Parathyroid adenoma (tissue), 2 donors: ENCODE measurements around the gene GPRIN3.

Experiments used
- H2AFZ ChIP-seq: fragments of 300-600 bp; sonication (generic); one replicate; pipeline ENCODE4 v1.7.0; 2017; ENCODE audit warnings: antibody characterized with exemption, mild to moderate bottlenecking
- H3K27ac ChIP-seq: fragments of 300-600 bp; sonication (generic); one replicate; pipeline ENCODE4 v1.7.0; 2017
- H3K27me3 ChIP-seq: fragments of 300-600 bp; sonication (generic); one replicate; pipeline ENCODE4 v1.7.0; 2017; ENCODE audit warnings: low read length; ENCODE audit not compliant: control insufficient read depth, insufficient read depth
- H3K36me3 ChIP-seq: fragments of 300-600 bp; sonication (generic); one replicate; pipeline ENCODE4 v1.7.0; 2017; ENCODE audit warnings: low read length; ENCODE audit not compliant: control insufficient read depth, insufficient read depth
- H3K4me1 ChIP-seq: fragments of 300-600 bp; sonication (generic); one replicate; pipeline ENCODE4 v1.7.0; 2017; ENCODE audit warnings: control low read depth
- H3K4me2 ChIP-seq: fragments of 300-600 bp; sonication (generic); one replicate; pipeline ENCODE4 v1.7.0; 2017; ENCODE audit warnings: low read length
- H3K4me3 ChIP-seq: fragments of 300-600 bp; sonication (generic); one replicate; pipeline ENCODE4 v1.7.0; 2017; ENCODE audit warnings: low read depth, low read length
- H3K79me2 ChIP-seq: fragments of 300-600 bp; sonication (generic); one replicate; pipeline ENCODE4 v1.7.0; 2017; ENCODE audit warnings: control low read depth
- H3K9ac ChIP-seq: fragments of 300-600 bp; sonication (generic); one replicate; pipeline ENCODE4 v1.7.0; 2017; ENCODE audit warnings: mild to moderate bottlenecking
- H3K9me3 ChIP-seq: fragments of 300-600 bp; sonication (generic); one replicate; pipeline ENCODE4 v1.7.0; 2017; ENCODE audit warnings: low read length; ENCODE audit not compliant: control insufficient read depth
- CTCF ChIP-seq: fragments of 300-600 bp; sonication (generic); IDR thresholded peaks from one replicate; pipeline ENCODE4 v1.7.0; 2017; ENCODE audit warnings: antibody characterized with exemption, mild to moderate bottlenecking
- donor health status: primary hyperparathyroidism.

GPRIN3 gene

GRCh38 chr4:89336818-89337420 is 29.3 kb upstream of the GPRIN3 start:
- Histone ChIP-seq H3K27me3 (no peaks in the 10 kb centered on the region), H3K79me2 (no peaks in the 10 kb centered on the region), H3K27ac (no peak overlapping the region), H3K9me3 (no peaks in the 10 kb centered on the region), H3K4me2 (no peak overlapping the region), H3K36me3 (no peaks in the 10 kb centered on the region), H3K4me1 (no peaks in the 10 kb centered on the region), H3K9ac (no peak overlapping the region), H3K4me3 (no peak overlapping the region), H2AFZ (no peak overlapping the region)
- no peak for TF ChIP-seq CTCF

GRCh38 chr4:89334830-89335229 is 27.2 kb upstream of the GPRIN3 start:
- Histone ChIP-seq H3K4me2 (no peak overlapping the region), H3K79me2 (no peaks in the 10 kb centered on the region), H3K4me3 (no peak overlapping the region), H3K9ac (no peak overlapping the region), H2AFZ (no peak overlapping the region), H3K27ac (no peak overlapping the region), H3K27me3 (no peaks in the 10 kb centered on the region), H3K4me1 (no peaks in the 10 kb centered on the region), H3K36me3 (no peaks in the 10 kb centered on the region), H3K9me3 (no peaks in the 10 kb centered on the region)
- no peak for TF ChIP-seq CTCF

GRCh38 chr4:89334311-89334710 is 26.7 kb upstream of the GPRIN3 start:
- Histone ChIP-seq H3K36me3 (no peaks in the 10 kb centered on the region), H3K9ac (no peak overlapping the region), H3K27me3 (no peaks in the 10 kb centered on the region), H3K9me3 (no peaks in the 10 kb centered on the region), H3K4me3 (no peak overlapping the region), H3K4me1 (no peaks in the 10 kb centered on the region), H2AFZ (no peak overlapping the region), H3K4me2 (no peak overlapping the region), H3K27ac (no peak overlapping the region), H3K79me2 (no peaks in the 10 kb centered on the region)
- no peak for TF ChIP-seq CTCF

GRCh38 chr4:89331686-89332544 is 24.3 kb upstream of the GPRIN3 start:
- Histone ChIP-seq H3K36me3 (no peaks in the 10 kb centered on the region), H3K79me2 (no peaks in the 10 kb centered on the region), H3K4me1 (no peaks in the 10 kb centered on the region), H3K4me2 (no peak overlapping the region), H3K9ac (no peak overlapping the region), H3K9me3 (no peaks in the 10 kb centered on the region), H3K27me3 (no peaks in the 10 kb centered on the region), H3K4me3 (no peak overlapping the region), H3K27ac (no peak overlapping the region), H2AFZ (no peak overlapping the region)
- TF ChIP-seq CTCF, result no peak
